ENCODE measurements around the gene METTL21C. TPM values are rescaled to one million over a fixed set of nuclear protein-coding genes. Genes with fewer than 3 reads are reported as not detected.

METTL21C gene
- total RNA-seq, 1 experiment from 2014 or later, result not detected

DNA sequence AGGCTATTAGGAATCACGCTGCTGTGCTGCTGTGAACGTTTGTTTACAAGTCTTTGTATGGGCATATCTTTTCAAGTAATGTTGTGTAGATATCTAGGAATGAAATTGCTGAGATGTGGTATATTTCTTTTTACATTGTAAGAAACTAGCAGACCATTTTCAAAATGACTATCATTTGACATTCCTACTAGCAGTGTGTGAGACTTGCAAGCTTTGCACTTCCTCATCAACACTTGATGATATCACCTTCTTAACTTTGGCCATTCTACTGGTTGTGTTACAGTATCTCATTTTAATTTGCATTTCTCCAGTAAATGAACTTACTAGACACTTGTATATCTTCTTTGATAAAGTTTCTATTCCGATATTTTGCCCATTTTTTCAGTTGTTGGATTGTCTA lies 12.1 kb downstream of the METTL21C start:
- intact Hi-C loops (cut with micrococcal nuclease; ENCODE audit: unreplicated experiment), result no loop called here
- H3K27me3 ChIP-seq (replicated peaks; ENCODE audit: insufficient read depth, low read depth, low read length, poor library complexity), result no peaks in the 10 kb centered on the region
- ChIA-PET POLR2A (ENCODE audit: low non-redundant PET) (no interaction called here), CTCF (no interaction called here)
- H3K36me3 ChIP-seq (ENCODE audit: insufficient read depth, low read length, poor library complexity, severe bottlenecking), result peaks cover 21% of the 10 kb centered on the region
- no peak for DNase-seq (ENCODE audit: low spot score)
- TF ChIP-seq, protein P1, sequence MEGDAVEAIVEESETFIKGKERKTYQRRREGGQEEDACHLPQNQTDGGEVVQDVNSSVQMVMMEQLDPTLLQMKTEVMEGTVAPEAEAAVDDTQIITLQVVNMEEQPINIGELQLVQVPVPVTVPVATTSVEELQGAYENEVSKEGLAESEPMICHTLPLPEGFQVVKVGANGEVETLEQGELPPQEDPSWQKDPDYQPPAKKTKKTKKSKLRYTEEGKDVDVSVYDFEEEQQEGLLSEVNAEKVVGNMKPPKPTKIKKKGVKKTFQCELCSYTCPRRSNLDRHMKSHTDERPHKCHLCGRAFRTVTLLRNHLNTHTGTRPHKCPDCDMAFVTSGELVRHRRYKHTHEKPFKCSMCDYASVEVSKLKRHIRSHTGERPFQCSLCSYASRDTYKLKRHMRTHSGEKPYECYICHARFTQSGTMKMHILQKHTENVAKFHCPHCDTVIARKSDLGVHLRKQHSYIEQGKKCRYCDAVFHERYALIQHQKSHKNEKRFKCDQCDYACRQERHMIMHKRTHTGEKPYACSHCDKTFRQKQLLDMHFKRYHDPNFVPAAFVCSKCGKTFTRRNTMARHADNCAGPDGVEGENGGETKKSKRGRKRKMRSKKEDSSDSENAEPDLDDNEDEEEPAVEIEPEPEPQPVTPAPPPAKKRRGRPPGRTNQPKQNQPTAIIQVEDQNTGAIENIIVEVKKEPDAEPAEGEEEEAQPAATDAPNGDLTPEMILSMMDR (conservative IDR thresholded peaks at IDR 0.05; ENCODE audit: low read depth, low read length), result no peak
- no peak for TF ChIP-seq EZH2 (IDR thresholded peaks at IDR 0.05; ENCODE audit: borderline replicate concordance, low read depth, low read length, poor library complexity, severe bottlenecking)
- no TSS peak for BruUV-seq (replicated peaks)
- no peak overlapping the region for H3K4me3 ChIP-seq (ENCODE audit: low read depth, low read length, poor library complexity, severe bottlenecking)
- no peaks in the 10 kb centered on the region for H3K4me1 ChIP-seq (ENCODE audit: insufficient read depth, low read length, poor library complexity, severe bottlenecking)
- H3K9me3 ChIP-seq (ENCODE audit: low read depth, low read length, poor library complexity, severe bottlenecking), result no peaks in the 10 kb centered on the region
- H3K27ac ChIP-seq (ENCODE audit: low read depth, low read length, poor library complexity, severe bottlenecking), result no peak overlapping the region

DNA sequence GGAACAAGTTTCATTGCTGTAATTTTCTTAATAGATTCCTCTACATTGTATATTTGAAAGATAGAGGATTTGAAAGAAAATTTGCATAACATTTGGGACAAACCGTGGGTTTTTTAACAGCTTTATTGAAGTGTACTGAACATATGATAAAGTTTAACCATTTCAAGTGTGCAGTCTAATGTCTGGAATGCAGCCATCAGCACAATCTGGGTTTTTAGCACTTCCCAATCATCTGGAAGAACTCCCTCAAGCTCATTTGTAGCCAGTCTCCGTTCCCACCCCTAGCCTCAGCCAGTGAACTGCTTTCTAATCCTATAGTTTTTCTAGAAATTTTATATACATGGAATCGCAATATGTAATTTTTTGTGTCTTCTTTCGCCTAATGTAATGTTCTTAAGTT lies 12.6 kb downstream of the METTL21C start:
- ChIA-PET CTCF (no interaction called here), POLR2A (ENCODE audit: low non-redundant PET) (no interaction called here)
- no peak for DNase-seq (ENCODE audit: low spot score)
- Histone ChIP-seq H3K9me3 (ENCODE audit: low read depth, low read length, poor library complexity, severe bottlenecking) (no peaks in the 10 kb centered on the region), H3K36me3 (ENCODE audit: insufficient read depth, low read length, poor library complexity, severe bottlenecking) (peaks cover 21% of the 10 kb centered on the region), H3K27ac (ENCODE audit: low read depth, low read length, poor library complexity, severe bottlenecking) (no peak overlapping the region), H3K4me3 (ENCODE audit: low read depth, low read length, poor library complexity, severe bottlenecking) (no peak overlapping the region), H3K4me1 (ENCODE audit: insufficient read depth, low read length, poor library complexity, severe bottlenecking) (no peaks in the 10 kb centered on the region), H3K27me3 (replicated peaks; ENCODE audit: insufficient read depth, low read depth, low read length, poor library complexity) (no peaks in the 10 kb centered on the region)
- intact Hi-C loops (cut with micrococcal nuclease; ENCODE audit: unreplicated experiment), result no loop called here
- TF ChIP-seq, protein P1 (conservative IDR thresholded peaks at IDR 0.05; ENCODE audit: low read depth, low read length), result no peak
- TF ChIP-seq EZH2 (IDR thresholded peaks at IDR 0.05; ENCODE audit: borderline replicate concordance, low read depth, low read length, poor library complexity, severe bottlenecking), result no peak
- no TSS peak for BruUV-seq (replicated peaks)

DNA sequence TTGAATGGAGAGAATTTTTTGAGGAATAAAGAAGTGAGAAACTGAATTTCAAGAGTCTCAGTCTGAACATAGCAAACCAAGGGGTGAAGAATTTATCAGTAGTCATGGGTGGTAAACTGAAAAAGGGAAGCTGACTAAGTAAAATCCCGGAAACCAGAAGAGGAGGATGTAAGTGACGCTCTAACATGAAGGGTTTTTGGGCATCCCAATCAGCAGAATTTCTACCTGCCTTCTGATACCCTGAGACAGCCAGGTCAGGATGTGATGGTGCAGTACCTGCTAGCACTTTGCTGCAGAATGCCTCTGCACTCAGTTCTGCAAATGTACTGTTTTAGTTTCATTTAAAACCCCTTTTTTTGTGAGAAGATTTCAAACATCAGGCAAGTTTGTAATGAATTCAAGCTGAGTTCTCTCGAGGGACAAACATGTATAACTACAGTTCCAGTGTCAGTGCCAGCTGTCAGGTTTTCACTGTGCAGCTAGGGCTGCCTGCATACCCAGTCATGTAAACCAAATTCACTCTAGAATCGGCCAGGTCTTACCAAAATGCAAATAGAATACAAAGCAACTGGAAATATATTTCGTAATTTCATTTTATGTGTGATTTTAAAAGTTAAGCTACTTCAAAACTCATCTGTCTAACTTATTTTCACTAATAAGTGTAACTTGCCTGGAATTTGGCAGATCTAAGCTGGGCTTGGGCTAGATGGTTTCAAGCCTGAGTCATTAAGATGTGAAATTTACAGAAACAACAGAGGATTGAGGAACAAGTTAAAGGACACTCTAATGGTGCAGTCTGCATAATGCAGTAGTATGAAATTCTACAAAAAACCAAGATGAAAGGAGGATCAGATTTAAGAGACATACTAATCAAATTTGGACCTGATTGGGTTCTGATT lies 13.8 kb downstream of the METTL21C start:
- H3K27me3 ChIP-seq (replicated peaks; ENCODE audit: insufficient read depth, low read depth, low read length, poor library complexity), result no peaks in the 10 kb centered on the region
- intact Hi-C loops (cut with micrococcal nuclease; ENCODE audit: unreplicated experiment), result no loop called here
- DNase-seq (ENCODE audit: low spot score), result no peak
- H3K36me3 ChIP-seq (ENCODE audit: insufficient read depth, low read length, poor library complexity, severe bottlenecking), result peaks cover 30% of the 10 kb centered on the region
- CTCF ChIA-PET, result no interaction called here
- no peak overlapping the region for H3K4me3 ChIP-seq (ENCODE audit: low read depth, low read length, poor library complexity, severe bottlenecking)
- TF ChIP-seq, protein P1 (conservative IDR thresholded peaks at IDR 0.05; ENCODE audit: low read depth, low read length), result no peak
- no peak for TF ChIP-seq EZH2 (IDR thresholded peaks at IDR 0.05; ENCODE audit: borderline replicate concordance, low read depth, low read length, poor library complexity, severe bottlenecking)
- no peak overlapping the region for H3K27ac ChIP-seq (ENCODE audit: low read depth, low read length, poor library complexity, severe bottlenecking)
- no TSS peak for BruUV-seq (replicated peaks)
- no peaks in the 10 kb centered on the region for H3K9me3 ChIP-seq (ENCODE audit: low read depth, low read length, poor library complexity, severe bottlenecking)
- H3K4me1 ChIP-seq (ENCODE audit: insufficient read depth, low read length, poor library complexity, severe bottlenecking), result no peaks in the 10 kb centered on the region
- POLR2A ChIA-PET (ENCODE audit: low non-redundant PET), result no interaction called here
